A549 (cell line): ENCODE data around the gene ALDOA. TPM values are rescaled to one million over a fixed set of nuclear protein-coding genes. Genes with fewer than 3 reads are reported as not detected.

Source experiments
- ATAC-seq, 2 experiments: fragments of 200-7000 bp in 1 of 2; fragments of >200 bp in 1 of 2; cut with Nextera tagmentation in 1 of 2; cut with Tn5 transposase in 1 of 2; 3 replicates each; pipeline versions ENCODE4 v1.8.0 to v1.9.1; 2018 to 2020; ENCODE audit warnings: mild to moderate bottlenecking in 1 of 2, moderate library complexity in 1 of 2
- CTCF ChIA-PET: fragments of 300-600 bp; sonication (Branson Sonifier 250); formaldehyde crosslinking; extraction: SDS; loops from one replicate; lab custom pipeline; 2021; ENCODE audit warnings: antibody characterized with exemption, inconsistent platforms; lab: Yijun Ruan, JAX
- POLR2A ChIA-PET: fragments of 350-600 bp; formaldehyde crosslinking; extraction: SDS; loops from one replicate; lab custom pipeline; 2021; ENCODE audit warnings: antibody characterized with exemption, inconsistent platforms; lab: Yijun Ruan, JAX
- DNase-seq, 2 experiments: peaks; one replicate each; pipeline versions ENCODE4 v3.0.0 to v3.0.0-alpha.2; 2011 to 2016; ENCODE audit warnings: low read depth in 1 of 2, low spot score in 1 of 2
- FAIRE-seq: peaks from 2 replicates; lab custom pipeline; 2011; peaks lifted over from hg19 to GRCh38; lab: Jason Lieb, UNC
- H3K27ac ChIP-seq, 2 experiments: fragments of >200 bp; sonication (Bioruptor Twin); formaldehyde crosslinking; 3 replicates each; pipeline ENCODE4 v1.5.1; 2016 to 2017
- H3K4me1 ChIP-seq: fragments of >200 bp; sonication (Bioruptor Twin); formaldehyde crosslinking; 3 replicates; pipeline ENCODE4 v1.6.1; 2016
- H3K4me2 ChIP-seq: fragments of >200 bp; sonication (Bioruptor Twin); formaldehyde crosslinking; 3 replicates; pipeline ENCODE4 v1.6.1; 2016
- H3K4me3 ChIP-seq: fragments of >200 bp; sonication (Bioruptor Twin); formaldehyde crosslinking; 3 replicates; pipeline ENCODE4 v1.5.1; 2016
- H3K9me3 ChIP-seq: fragments of >200 bp; sonication (Bioruptor Twin); formaldehyde crosslinking; 3 replicates; pipeline ENCODE4 v1.6.1; 2016
- BHLHE40 ChIP-seq: IDR thresholded peaks from 2 replicates; pipeline ENCODE4 v1.6.1; 2012; ENCODE audit warnings: low read depth, low read length, inconsistent platforms
- CBX8 ChIP-seq: fragments of 200-600 bp; sonication (generic); IDR thresholded peaks from 2 replicates; pipeline ENCODE4 v1.6.1; 2016
- CTCF ChIP-seq: fragments of >200 bp; sonication (Bioruptor Twin); formaldehyde crosslinking; IDR thresholded peaks from 3 replicates; pipeline ENCODE4 v1.5.1; 2016
- ELK1 ChIP-seq: fragments of 150-350 bp; IDR thresholded peaks from 2 replicates; pipeline ENCODE4 v1.6.1; 2014; ENCODE audit warnings: low read depth, mild to moderate bottlenecking, low read length
- EP300 ChIP-seq, 2 experiments: fragments of >200 bp; sonication (Bioruptor Twin); formaldehyde crosslinking; IDR thresholded peaks; 2 replicates in 1 of 2; 3 replicates in 1 of 2; pipeline ENCODE4 v1.6.1; 2016 to 2017
- FOXS1 ChIP-seq: fragments of 250-450 bp; sonication (Bioruptor Pico); IDR thresholded peaks from 2 replicates; pipeline ENCODE4 v1.5.0; 2020; ENCODE audit warnings: mild to moderate bottlenecking, moderate library complexity
- GATA3 ChIP-seq: IDR thresholded peaks from 2 replicates; pipeline ENCODE4 v1.6.1; 2012; ENCODE audit warnings: borderline replicate concordance
- HDAC2 ChIP-seq: fragments of 200-600 bp; sonication (generic); IDR thresholded peaks from 2 replicates; pipeline ENCODE4 v1.6.1; 2016
- HMGXB4 ChIP-seq: fragments of 250-450 bp; sonication (Bioruptor Pico); IDR thresholded peaks from 2 replicates; pipeline ENCODE4 v1.5.0; 2021; ENCODE audit warnings: mild to moderate bottlenecking, moderate library complexity, borderline replicate concordance
- HOXB5 ChIP-seq: fragments of 250-450 bp; sonication (Bioruptor Pico); IDR thresholded peaks from 2 replicates; pipeline ENCODE4 v1.5.0; 2020; ENCODE audit warnings: mild to moderate bottlenecking, moderate library complexity
- KDM1A ChIP-seq: fragments of 200-600 bp; sonication (generic); IDR thresholded peaks from 2 replicates; pipeline ENCODE4 v1.6.1; 2016; ENCODE audit warnings: low read depth, mild to moderate bottlenecking
- KDM5A ChIP-seq: fragments of 200-600 bp; sonication (generic); IDR thresholded peaks from 2 replicates; pipeline ENCODE4 v1.6.1; 2016; ENCODE audit warnings: antibody characterized with exemption, mild to moderate bottlenecking
- MAX ChIP-seq: IDR thresholded peaks from 2 replicates; pipeline ENCODE4 v1.6.1; 2012
- MYC ChIP-seq: IDR thresholded peaks from 2 replicates; pipeline ENCODE4 v1.6.1; 2012; ENCODE audit warnings: mild to moderate bottlenecking, inconsistent platforms, low read length, improper control_type of control experiment, borderline replicate concordance
- PBX3 ChIP-seq: IDR thresholded peaks from 2 replicates; pipeline ENCODE4 v1.6.1; 2012
- REST ChIP-seq: fragments of 200-600 bp; sonication (generic); IDR thresholded peaks from 2 replicates; pipeline ENCODE4 v1.6.1; 2016; ENCODE audit warnings: antibody characterized with exemption, mild to moderate bottlenecking, moderate library complexity
- RNF2 ChIP-seq: fragments of 200-600 bp; sonication (generic); IDR thresholded peaks from 2 replicates; pipeline ENCODE4 v1.6.1; 2016; ENCODE audit warnings: low read depth, mild to moderate bottlenecking, antibody characterized with exemption, moderate library complexity, borderline replicate concordance
- SMC3 ChIP-seq: fragments of >200 bp; sonication (Bioruptor Twin); formaldehyde crosslinking; IDR thresholded peaks from 3 replicates; pipeline ENCODE4 v1.6.1; 2018; ENCODE audit warnings: inconsistent platforms
- ZC3H11A ChIP-seq: fragments of 450-650 bp; IDR thresholded peaks from 2 replicates; pipeline ENCODE4 v1.6.1; 2014; ENCODE audit warnings: antibody characterized with exemption, mild to moderate bottlenecking
- WGBS: methylation state at CpG from one replicate; pipeline ENCODE4 v1.1.6; 2017; ENCODE audit errors: missing lambda C conversion rate; 5-methylcytosine and 5-hydroxymethylcytosine counted together
- polyA plus RNA-seq, 4 experiments: library from polyadenylated mRNA; depleted of rRNA in 3 of 4; stranded (reverse); fragments of >200 nt; fragmentation: RNase III in 1 of 4; extraction: RNeasy Plus Mini Kit Qiagen cat#74134 plus additional on column Dnase treatment in 1 of 4; gene quantifications; 2 replicates in 3 of 4; 3 replicates in 1 of 4; pipeline ENCODE4 v1.2.3, GENCODE V29; 2011 to 2017

Gene ALDOA
- polyA plus RNA-seq, 2 of the 4 experiments (the other 2 are of a cell fraction), result 741 to 1,286 TPM

GRCh38 chr16:30116291-30117207 is 51.0 kb downstream of the ALDOA start (continued):
- TF ChIP-seq REST, result no peak

- no peak overlapping the region for H3K4me2 ChIP-seq
- WGBS, result 95% methylated on average over 8 of the region's 10 CpGs
- DNase-seq (no peak), FAIRE-seq (no peak), ATAC-seq (no peak)
- TF ChIP-seq HDAC2 (no peak), KDM1A (no peak), EP300 (IDR thresholded peaks at IDR 0.05) (no peak), MAX (no peak), CBX8 (no peak), GATA3 (no peak), KDM5A (no peak), MYC (no peak), BHLHE40 (no peak), HMGXB4 (CRISPR knock-in tag) (no peak), PBX3 (no peak), ELK1 (no peak), ZC3H11A (no peak), CTCF (no peak), HOXB5 (no peak), SMC3 (no peak), RNF2 (no peak), FOXS1 (CRISPR knock-in tag) (no peak)
- POLR2A ChIA-PET, result no interaction called here
- no peaks in the 10 kb centered on the region for H3K9me3 ChIP-seq
- peaks cover 26% of the 10 kb centered on the region for H3K4me1 ChIP-seq
- CTCF ChIA-PET, result interaction anchor here (1.2 to 13.1 kb wide), 3 partner anchors 24 to 292 kb away, joined by 3 to 153 read pairs (median 3); partner anchors contain the start of genes TBX6 and YPEL3
- H3K27ac ChIP-seq, result no peak overlapping the region
- H3K4me3 ChIP-seq, result no peak overlapping the region
These were observed 52.2 kb downstream of the ALDOA start for GRCh38 chr16:30117768-30118167.
